DMS153 treated with DMSO at 0.1 percent for 48 hours (cell line): Measurements from ENCODE around the gene FAM227B.

Experiments used
- DNase-seq: peaks from one replicate; lab custom pipeline; 2025; ENCODE audit not compliant: unreplicated experiment; lab: John Stamatoyannopoulos, UW

Gene FAM227B

GRCh38 chr15:49303003-49303402, 317.6 kb downstream of the FAM227B start:
- no peak for DNase-seq

- no peak for DNase-seq
Measured at GRCh38 chr15:49301562-49301961, 319.1 kb downstream of the FAM227B start.

- DNase-seq, result no peak
Measured at GRCh38 chr15:49300856-49301255, 319.8 kb downstream of the FAM227B start.

- no peak for DNase-seq
Measured at GRCh38 chr15:49297584-49297983, 323.0 kb downstream of the FAM227B start.

GRCh38 chr15:49296258-49296657, 324.4 kb downstream of the FAM227B start:
- DNase-seq, result no peak

GRCh38 chr15:49293941-49294340, 326.7 kb downstream of the FAM227B start:
- no peak for DNase-seq

- no peak for DNase-seq
Measured at GRCh38 chr15:49290191-49290590, 330.4 kb downstream of the FAM227B start.

GRCh38 chr15:49288391-49288790, 332.2 kb downstream of the FAM227B start:
- DNase-seq, result no peak

- DNase-seq, result no peak
Measured at GRCh38 chr15:49287481-49287880, 333.1 kb downstream of the FAM227B start.

GRCh38 chr15:49286649-49287404, 333.8 kb downstream of the FAM227B start:
- DNase-seq, result no peak

- DNase-seq, result no peak
Measured at GRCh38 chr15:49282366-49282765, 338.3 kb downstream of the FAM227B start.

GRCh38 chr15:49279521-49280456, 340.8 kb downstream of the FAM227B start:
- no peak for DNase-seq

GRCh38 chr15:49278751-49279150, 341.9 kb downstream of the FAM227B start:
- no peak for DNase-seq
